Type B pancreatic cell (in vitro differentiated cells): ENCODE results near the gene AJM1. TPM values are rescaled to one million over a fixed set of nuclear protein-coding genes. Genes with fewer than 3 reads are reported as not detected.
"Not testable (repeated sequence)": the region's sequence is repeated elsewhere in the genome, so short reads cannot be mapped to it uniquely, and the experiment has no call there.

ENCODE experiments used
- DNase-seq: peaks from one replicate; pipeline ENCODE4 v3.0.0; 2021; ENCODE audit warnings: mixed read lengths; ENCODE audit not compliant: unreplicated experiment; ENCODE audit errors: extremely low spot score
- H3K27ac Mint-ChIP-seq: 2 replicates; pipeline ENCODE4 v1.8.0; 2021; ENCODE audit warnings: mild to moderate bottlenecking, mixed read lengths
- H3K27me3 Mint-ChIP-seq: 2 replicates; pipeline ENCODE4 v1.8.0; 2021; ENCODE audit warnings: mixed read lengths
- H3K36me3 Mint-ChIP-seq: 2 replicates; pipeline ENCODE4 v1.8.0; 2021; ENCODE audit warnings: mixed read lengths
- H3K4me1 Mint-ChIP-seq: one replicate; pipeline ENCODE4 v1.8.0; 2021; ENCODE audit warnings: mixed read lengths; ENCODE audit not compliant: unreplicated experiment
- H3K4me3 Mint-ChIP-seq: 2 replicates; pipeline ENCODE4 v1.8.0; 2021; ENCODE audit warnings: mild to moderate bottlenecking, mixed read lengths
- H3K9me3 Mint-ChIP-seq: 2 replicates; pipeline ENCODE4 v1.8.0; 2021; ENCODE audit warnings: mixed read lengths
- CTCF ChIP-seq: fragments of 200-600 bp; sonication (generic); conservative IDR thresholded peaks from 2 replicates; pipeline ENCODE4 v1.5.0; 2021; ENCODE audit warnings: antibody characterized with exemption, mild to moderate bottlenecking
- total RNA-seq: library from RNA; stranded (reverse); gene quantifications from 2 replicates; pipeline ENCODE4 v1.2.1, GENCODE V29; 2021; ENCODE audit warnings: low replicate concordance

Gene AJM1
- total RNA-seq, 1 donor from 2014 or later = 3.6 TPM

- Mint-ChIP-seq H3K4me3 (no peak overlapping the region), H3K27ac (no peak overlapping the region), H3K27me3 (no peaks in the 10 kb centered on the region), H3K9me3 (no peaks in the 10 kb centered on the region), H3K4me1 (peaks cover 6% of the 10 kb centered on the region), H3K36me3 (no peaks in the 10 kb centered on the region)
- DNase-seq = no peak
- no peak for TF ChIP-seq CTCF
These were observed 6.9 kb upstream of the AJM1 start for GRCh38 chr9:136835162-136835931.

- no peaks in the 10 kb centered on the region for H3K27me3 Mint-ChIP-seq
- no peaks in the 10 kb centered on the region for H3K36me3 Mint-ChIP-seq
- no peaks in the 10 kb centered on the region for H3K9me3 Mint-ChIP-seq
These were observed 6.1 kb upstream of the AJM1 start for GRCh38 chr9:136835932-136836904.

GRCh38 chr9:136837146-136837855 lies 5.0 kb upstream of the AJM1 start:
- DNase-seq = no peak
- TF ChIP-seq CTCF = no peak
- Mint-ChIP-seq H3K27me3 (no peaks in the 10 kb centered on the region), H3K27ac (no peak overlapping the region), H3K36me3 (no peaks in the 10 kb centered on the region), H3K4me1 (peaks cover 6% of the 10 kb centered on the region), H3K4me3 (no peak overlapping the region), H3K9me3 (no peaks in the 10 kb centered on the region)

More at GRCh38 chr9:136835932-136836904, 6.1 kb upstream of the AJM1 start:
- Mint-ChIP-seq H3K4me1 (peaks cover 6% of the 10 kb centered on the region), H3K27ac (no peak overlapping the region), H3K4me3 (no peak overlapping the region)
- DNase-seq = no peak
- no peak for TF ChIP-seq CTCF

- H3K27me3 Mint-ChIP-seq, H3K27ac Mint-ChIP-seq, DNase-seq, H3K4me3 Mint-ChIP-seq, H3K36me3 Mint-ChIP-seq, H3K4me1 Mint-ChIP-seq, H3K9me3 Mint-ChIP-seq: not testable (repeated sequence)
These were observed 4.4 kb upstream of the AJM1 start for GRCh38 chr9:136837856-136838277.

GRCh38 chr9:136838314-136839228 lies 3.7 kb upstream of the AJM1 start:
- Mint-ChIP-seq H3K4me3 (peak overlapping the region; percentile 25), H3K27ac (peak overlapping the region; percentile 36), H3K27me3 (no peaks in the 10 kb centered on the region), H3K4me1 (peaks cover 6% of the 10 kb centered on the region), H3K9me3 (no peaks in the 10 kb centered on the region), H3K36me3 (no peaks in the 10 kb centered on the region)
- TF ChIP-seq CTCF = no peak
- DNase-seq = no peak
